Measurements from ENCODE around the gene PCYT2.

GRCh38 chr17:81922566-81923301, 11.5 kb upstream of the PCYT2 start:
- TF ChIP-seq, protein P1, sequence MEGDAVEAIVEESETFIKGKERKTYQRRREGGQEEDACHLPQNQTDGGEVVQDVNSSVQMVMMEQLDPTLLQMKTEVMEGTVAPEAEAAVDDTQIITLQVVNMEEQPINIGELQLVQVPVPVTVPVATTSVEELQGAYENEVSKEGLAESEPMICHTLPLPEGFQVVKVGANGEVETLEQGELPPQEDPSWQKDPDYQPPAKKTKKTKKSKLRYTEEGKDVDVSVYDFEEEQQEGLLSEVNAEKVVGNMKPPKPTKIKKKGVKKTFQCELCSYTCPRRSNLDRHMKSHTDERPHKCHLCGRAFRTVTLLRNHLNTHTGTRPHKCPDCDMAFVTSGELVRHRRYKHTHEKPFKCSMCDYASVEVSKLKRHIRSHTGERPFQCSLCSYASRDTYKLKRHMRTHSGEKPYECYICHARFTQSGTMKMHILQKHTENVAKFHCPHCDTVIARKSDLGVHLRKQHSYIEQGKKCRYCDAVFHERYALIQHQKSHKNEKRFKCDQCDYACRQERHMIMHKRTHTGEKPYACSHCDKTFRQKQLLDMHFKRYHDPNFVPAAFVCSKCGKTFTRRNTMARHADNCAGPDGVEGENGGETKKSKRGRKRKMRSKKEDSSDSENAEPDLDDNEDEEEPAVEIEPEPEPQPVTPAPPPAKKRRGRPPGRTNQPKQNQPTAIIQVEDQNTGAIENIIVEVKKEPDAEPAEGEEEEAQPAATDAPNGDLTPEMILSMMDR (IDR thresholded peaks at IDR 0.05) = no peak
- no peak for TF ChIP-seq POLR2A (IDR thresholded peaks at IDR 0.05)

All from uterus (tissue), 2 donors.